Measurements from ENCODE around the gene DBNL.

DNA sequence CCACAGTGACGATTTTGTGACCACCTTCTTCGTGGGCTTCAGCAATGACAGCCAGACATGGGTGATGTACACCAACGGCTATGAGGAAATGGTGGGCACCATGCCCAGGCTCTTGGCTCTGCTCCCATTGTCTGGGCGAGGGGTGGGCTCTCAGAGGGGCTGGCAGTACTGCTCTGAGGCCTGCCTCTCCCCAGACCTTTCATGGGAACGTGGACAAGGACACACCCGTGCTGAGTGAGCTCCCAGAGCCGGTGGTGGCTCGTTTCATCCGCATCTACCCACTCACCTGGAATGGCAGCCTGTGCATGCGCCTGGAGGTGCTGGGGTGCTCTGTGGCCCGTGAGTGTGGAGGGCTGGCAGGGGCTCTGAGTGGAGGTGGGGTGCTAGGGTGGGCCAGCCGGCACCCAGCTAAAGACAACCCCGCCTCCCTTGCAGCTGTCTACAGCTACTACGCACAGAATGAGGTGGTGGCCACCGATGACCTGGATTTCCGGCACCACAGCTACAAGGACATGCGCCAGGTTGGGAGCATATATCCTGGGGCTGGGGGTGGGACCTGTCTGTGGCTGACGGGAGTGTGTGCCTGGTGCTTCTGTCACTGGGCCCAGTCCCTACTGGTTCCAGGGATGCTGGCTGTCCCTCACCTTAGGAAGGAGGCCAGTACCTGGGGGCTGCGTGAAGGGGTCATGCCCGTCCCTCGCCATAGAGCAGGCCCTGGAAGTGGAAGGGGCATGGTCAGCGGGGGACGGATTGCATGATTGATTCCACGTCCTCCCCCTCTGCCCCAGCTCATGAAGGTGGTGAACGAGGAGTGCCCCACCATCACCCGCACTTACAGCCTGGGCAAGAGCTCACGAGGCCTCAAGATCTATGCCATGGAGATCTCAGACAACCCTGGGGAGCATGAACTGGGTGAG, 66.5 kb downstream of the DBNL start:
- TF ChIP-seq EZH2phosphoT487 (IDR thresholded peaks at IDR 0.05; ENCODE audit: insufficient read depth, low read depth) (no peak), EZH2 (IDR thresholded peaks at IDR 0.05; ENCODE audit: insufficient read depth, poor library complexity, severe bottlenecking) (no peak)
